CD14-positive monocyte (primary cell): ENCODE results near the gene L3MBTL4. TPM values are rescaled to one million over a fixed set of nuclear protein-coding genes. Genes with fewer than 3 reads are reported as not detected.

Source experiments
- DNase-seq, 3 donors: peaks; one replicate each; pipeline ENCODE4 v3.0.0-alpha.2; 2011 to 2022
- H2AFZ ChIP-seq: 2 replicates; pipeline ENCODE4 v1.6.0; 2012; ENCODE audit warnings: mild to moderate bottlenecking, low read depth, low read length, inconsistent platforms; ENCODE audit not compliant: insufficient read depth, poor library complexity, severe bottlenecking
- H3K27ac ChIP-seq, 2 donors: 1 replicate in 1 of 2; 2 replicates in 1 of 2; pipeline ENCODE4 v1.5.1; 2012 to 2013; ENCODE audit warnings: low read length in 2 of 2, control low read depth in 1 of 2, inconsistent platforms in 1 of 2, low read depth in 1 of 2, mild to moderate bottlenecking in 1 of 2
- H3K27me3 ChIP-seq, 2 donors: one replicate each; pipeline versions ENCODE4 v1.6.0 to v1.6.1; 2011 to 2013; ENCODE audit warnings: low read length in 2 of 2; ENCODE audit not compliant: control insufficient read depth in 2 of 2, insufficient read depth in 2 of 2
- H3K36me3 ChIP-seq, 2 donors: replicated peaks in 1 of 2; 1 replicate in 1 of 2; 2 replicates in 1 of 2; pipeline versions ENCODE4 v1.5.1 to v1.6.1; 2012 to 2013; ENCODE audit warnings: low read length in 2 of 2, control low read depth in 1 of 2, inconsistent platforms in 1 of 2, mild to moderate bottlenecking in 1 of 2; ENCODE audit not compliant: insufficient read depth in 2 of 2, control insufficient read depth in 1 of 2
- H3K4me1 ChIP-seq, 2 donors: 1 replicate in 1 of 2; 2 replicates in 1 of 2; pipeline versions ENCODE4 v1.5.1 to v1.6.1; 2012 to 2013; ENCODE audit warnings: low read length in 2 of 2, control low read depth in 1 of 2, inconsistent platforms in 1 of 2, mild to moderate bottlenecking in 1 of 2, moderate library complexity in 1 of 2; ENCODE audit not compliant: insufficient read depth in 2 of 2, control insufficient read depth in 1 of 2
- H3K4me2 ChIP-seq: replicated peaks from 2 replicates; pipeline ENCODE3; 2012; ENCODE audit warnings: low read length, moderate library complexity, mild to moderate bottlenecking; ENCODE audit not compliant: poor library complexity, severe bottlenecking; ENCODE audit errors: extremely low read depth
- H3K4me3 ChIP-seq, 3 experiments: fragments of 200-600 bp in 1 of 3; sonication (generic) in 1 of 3; replicated peaks in 1 of 3; 1 replicate in 2 of 3; 2 replicates in 1 of 3; pipeline ENCODE4 v1.5.1; 2011 to 2013; ENCODE audit warnings: low read length in 3 of 3, mild to moderate bottlenecking in 3 of 3, control low read depth in 2 of 3, low read depth in 2 of 3, inconsistent platforms in 1 of 3, moderate library complexity in 1 of 3
- H3K79me2 ChIP-seq: 2 replicates; pipeline ENCODE4 v1.6.0; 2012; ENCODE audit warnings: mild to moderate bottlenecking, control low read depth, inconsistent platforms, low read length, moderate library complexity; ENCODE audit not compliant: insufficient read depth
- H3K9ac ChIP-seq: 2 replicates; pipeline ENCODE4 v1.6.0; 2017; ENCODE audit warnings: low read length, mild to moderate bottlenecking; ENCODE audit not compliant: insufficient read depth, poor library complexity, severe bottlenecking
- H3K9me3 ChIP-seq, 2 donors: replicated peaks in 1 of 2; 1 replicate in 1 of 2; 2 replicates in 1 of 2; pipeline versions ENCODE4 v1.5.1 to v1.6.1; 2012 to 2013; ENCODE audit warnings: low read length in 2 of 2, control low read depth in 1 of 2; ENCODE audit not compliant: control insufficient read depth in 1 of 2, insufficient read depth in 1 of 2
- H4K20me1 ChIP-seq: 2 replicates; pipeline ENCODE4 v1.6.0; 2012; ENCODE audit warnings: mild to moderate bottlenecking, low read length, control low read depth, moderate library complexity; ENCODE audit not compliant: insufficient read depth
- H3K27ac Mint-ChIP-seq, 7 donors: one replicate each; pipeline ENCODE4 v1.8.0; 2020; ENCODE audit warnings: mild to moderate bottlenecking in 7 of 7, mixed read lengths in 7 of 7, moderate library complexity in 6 of 7, inconsistent platforms in 2 of 7
- H3K27me3 Mint-ChIP-seq, 3 donors: one replicate each; pipeline ENCODE4 v1.8.0; 2021 to 2022; ENCODE audit warnings: low read depth in 3 of 3, mild to moderate bottlenecking in 3 of 3, mixed read lengths in 3 of 3, moderate library complexity in 3 of 3, inconsistent platforms in 1 of 3
- H3K36me3 Mint-ChIP-seq, 2 donors: one replicate each; pipeline ENCODE4 v1.8.0; 2020; ENCODE audit warnings: mixed read lengths in 2 of 2, inconsistent platforms in 1 of 2, mild to moderate bottlenecking in 1 of 2
- H3K4me1 Mint-ChIP-seq: one replicate; pipeline ENCODE4 v1.8.0; 2020; ENCODE audit warnings: mild to moderate bottlenecking, mixed read lengths
- H3K4me3 Mint-ChIP-seq, 2 donors: one replicate each; pipeline ENCODE4 v1.8.0; 2020; ENCODE audit warnings: mild to moderate bottlenecking in 2 of 2, mixed read lengths in 2 of 2, moderate library complexity in 1 of 2
- H3K9me3 Mint-ChIP-seq, 7 donors: one replicate each; pipeline ENCODE4 v1.8.0; 2020 to 2022; ENCODE audit warnings: mixed read lengths in 7 of 7, mild to moderate bottlenecking in 6 of 7, moderate library complexity in 6 of 7, inconsistent platforms in 2 of 7
- CTCF ChIP-seq: fragments of 200-600 bp; IDR thresholded peaks from one replicate; pipeline ENCODE4 v1.8.0; 2022; ENCODE audit warnings: antibody characterized with exemption, mild to moderate bottlenecking
- WGBS: methylation state at CpG from one replicate; pipeline ENCODE4 v1.1.5; 2013; ENCODE audit warnings: missing lambda C conversion rate; ENCODE audit not compliant: insufficient coverage; 5-methylcytosine and 5-hydroxymethylcytosine counted together
- intact Hi-C, 2 donors: fragments of 100-400 bp; cut with micrococcal nuclease; formaldehyde crosslinking; loops; one replicate each; pipeline versions ENCODE4 v1.15.0 to v1.15.1; 2023
- polyA plus RNA-seq, 3 donors: library from polyadenylated mRNA; depleted of rRNA in 1 of 3; unstranded in 2 of 3; stranded (reverse) in 1 of 3; fragments of 300-500 nt in 2 of 3; fragments of >200 nt in 1 of 3; fragmentation: Illumina TruSeq in 2 of 3; gene quantifications; 1 replicate in 2 of 3; 2 replicates in 1 of 3; pipeline ENCODE4 v1.2.3, GENCODE V29; 2012 to 2021

L3MBTL4 gene
- polyA plus RNA-seq, 3 donors = 0.55 to 1.2 (median 0.72) TPM

GRCh38 chr18:6405237-6406074 is 9.3 kb downstream of the L3MBTL4 start:
- H2AFZ ChIP-seq = no peak overlapping the region
- no peaks in the 10 kb centered on the region for H3K79me2 ChIP-seq
- Mint-ChIP-seq H3K27ac (peak overlapping the region in 4 of 7 donors; percentile 11 to 78 (median 70)), H3K36me3 (no peaks in the 10 kb centered on the region), H3K27me3 (no peaks in the 10 kb centered on the region), H3K4me3 (no peak overlapping the region), H3K9me3 (no peaks in the 10 kb centered on the region), H3K4me1 (peaks cover 17% of the 10 kb centered on the region)
- H3K4me1 ChIP-seq = peaks cover 16 to 23% of the 10 kb centered on the region in 2 donors
- intact Hi-C loops = no loop called here
- DNase-seq = no peak
- WGBS = 98% methylated on average over 6 of the region's 11 CpGs
- no peaks in the 10 kb centered on the region for H4K20me1 ChIP-seq
- no peaks in the 10 kb centered on the region for H3K36me3 ChIP-seq
- H3K27ac ChIP-seq = peak overlapping the region in 1 of 2 donors; percentile 60
- no peak overlapping the region for H3K9ac ChIP-seq
- no peak overlapping the region for H3K4me2 ChIP-seq
- no peak for TF ChIP-seq CTCF
- H3K27me3 ChIP-seq = no peaks in the 10 kb centered on the region
- no peak overlapping the region for H3K4me3 ChIP-seq
- H3K9me3 ChIP-seq = no peaks in the 10 kb centered on the region

DNA sequence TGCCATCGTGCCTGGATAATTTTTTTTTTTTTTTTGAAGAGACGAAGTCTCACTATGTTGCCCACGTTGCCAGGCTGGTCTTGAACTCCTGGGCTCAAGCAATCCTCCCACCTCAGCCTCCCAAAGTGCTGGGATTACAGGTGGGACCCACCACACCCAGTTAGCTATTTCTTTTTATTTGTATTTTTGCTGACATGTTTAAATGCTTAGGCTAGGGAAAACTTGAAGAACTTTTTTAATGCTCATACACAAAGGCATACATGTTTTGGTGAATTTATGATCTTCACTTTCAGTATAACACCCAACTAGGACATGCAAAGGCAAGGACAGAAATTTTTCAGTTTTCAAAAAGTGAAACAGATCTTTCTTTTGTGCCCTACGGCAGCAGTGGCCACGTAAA is 9.9 kb downstream of the L3MBTL4 start:
- Histone ChIP-seq H2AFZ (no peak overlapping the region), H3K4me1 (peaks cover 21 to 23% of the 10 kb centered on the region in 2 donors), H3K9ac (no peak overlapping the region), H3K79me2 (no peaks in the 10 kb centered on the region), H3K4me2 (no peak overlapping the region), H3K9me3 (no peaks in the 10 kb centered on the region), H3K27me3 (no peaks in the 10 kb centered on the region), H3K36me3 (no peaks in the 10 kb centered on the region), H3K4me3 (no peak overlapping the region), H4K20me1 (no peaks in the 10 kb centered on the region), H3K27ac (no peak overlapping the region)
- Mint-ChIP-seq H3K27me3 (no peaks in the 10 kb centered on the region), H3K9me3 (no peaks in the 10 kb centered on the region), H3K4me1 (peaks cover 22% of the 10 kb centered on the region), H3K36me3 (no peaks in the 10 kb centered on the region), H3K4me3 (no peak overlapping the region), H3K27ac (no peak overlapping the region)
- intact Hi-C loops = no loop called here
- no peak for DNase-seq
- WGBS = 83% methylated on average over 2 of the region's 5 CpGs
- TF ChIP-seq CTCF = no peak
